ENCODE data around the gene CFAP20DC.

Gene CFAP20DC

DNA sequence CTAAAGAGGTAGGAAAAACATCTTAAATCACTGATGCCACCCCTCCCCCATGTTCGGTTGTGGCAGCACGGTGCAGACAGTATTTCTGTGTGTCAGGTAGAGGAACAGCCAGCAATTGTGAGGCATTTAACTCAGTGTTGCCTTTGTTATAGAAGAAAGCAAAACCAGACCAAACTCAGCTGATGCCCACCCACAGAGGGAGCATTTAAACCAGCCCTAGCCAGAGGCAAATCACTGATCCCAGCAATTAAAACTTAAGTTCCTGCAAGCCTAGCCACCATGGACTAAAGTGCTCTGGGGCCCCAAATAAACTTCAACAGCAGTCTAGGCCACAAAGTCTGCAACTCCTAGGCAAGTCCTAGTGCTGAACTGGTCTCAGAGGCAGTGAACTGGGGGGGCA, 94.5 kb downstream of the CFAP20DC start:
- no peak overlapping the region for H3K9ac ChIP-seq (ENCODE audit: low read depth, low read length, poor library complexity)
- no peak overlapping the region for H2BK5ac ChIP-seq (ENCODE audit: low read length)
- H3K4me1 ChIP-seq (ENCODE audit: control insufficient read depth in 2 of 2, insufficient read depth in 1 of 2, low read depth in 1 of 2, low read length in 2 of 2), result peaks cover 4 to 6% of the 10 kb centered on the region in 2 donors
- no peak overlapping the region for H3K23ac ChIP-seq (ENCODE audit: low read depth, low read length, poor library complexity)
- no peak overlapping the region for H3K4me3 ChIP-seq (ENCODE audit: low read length in 2 of 2)
- H3K14ac ChIP-seq (ENCODE audit: low read length), result no peak overlapping the region
- H3K36me3 ChIP-seq (replicated peaks in 1 of 2; ENCODE audit: control insufficient read depth in 2 of 2, insufficient read depth in 2 of 2, low read length in 2 of 2), result no peaks in the 10 kb centered on the region
- peak overlapping the region; percentile 5 for H2AFZ ChIP-seq (ENCODE audit: low read length)
- no peak overlapping the region for H3K4me2 ChIP-seq (ENCODE audit: insufficient read depth, low read length, poor library complexity, severe bottlenecking)
- no peak overlapping the region for H2AK5ac ChIP-seq (ENCODE audit: low read depth, low read length)
- no peak overlapping the region for H3K27ac ChIP-seq (replicated peaks; ENCODE audit: low read length)
- H2BK120ac ChIP-seq (ENCODE audit: low read depth, low read length), result no peak overlapping the region
- no peaks in the 10 kb centered on the region for H3K27me3 ChIP-seq (ENCODE audit: control insufficient read depth in 3 of 3, insufficient read depth in 3 of 3, low read depth in 1 of 3, low read length in 3 of 3)
- H4K91ac ChIP-seq (ENCODE audit: low read depth, low read length, poor library complexity), result no peak overlapping the region
- H3K79me1 ChIP-seq (ENCODE audit: low read depth, low read length), result no peaks in the 10 kb centered on the region
- no CpG with 5 or more reads among the region's 2 CpGs for whole genome bisulfite sequencing, 2 donors (ENCODE audit: extremely low coverage in 2 of 2, insufficient read length in 2 of 2, insufficient replicate concordance in 1 of 2)
- no peak for DNase-seq (ENCODE audit: low spot score)
- H3K4ac ChIP-seq (ENCODE audit: low read length), result no peak overlapping the region
- H3K9me3 ChIP-seq (replicated peaks in 1 of 2; ENCODE audit: control insufficient read depth in 2 of 2, insufficient read depth in 1 of 2, low read depth in 1 of 2, low read length in 2 of 2), result no peaks in the 10 kb centered on the region
- H2BK15ac ChIP-seq (ENCODE audit: low read length), result no peak overlapping the region
- no peak overlapping the region for H4K8ac ChIP-seq (ENCODE audit: low read depth, low read length)
- H3K18ac ChIP-seq (ENCODE audit: low read length), result peak overlapping the region; percentile 31
- H2BK12ac ChIP-seq (ENCODE audit: low read length), result no peak overlapping the region

DNA sequence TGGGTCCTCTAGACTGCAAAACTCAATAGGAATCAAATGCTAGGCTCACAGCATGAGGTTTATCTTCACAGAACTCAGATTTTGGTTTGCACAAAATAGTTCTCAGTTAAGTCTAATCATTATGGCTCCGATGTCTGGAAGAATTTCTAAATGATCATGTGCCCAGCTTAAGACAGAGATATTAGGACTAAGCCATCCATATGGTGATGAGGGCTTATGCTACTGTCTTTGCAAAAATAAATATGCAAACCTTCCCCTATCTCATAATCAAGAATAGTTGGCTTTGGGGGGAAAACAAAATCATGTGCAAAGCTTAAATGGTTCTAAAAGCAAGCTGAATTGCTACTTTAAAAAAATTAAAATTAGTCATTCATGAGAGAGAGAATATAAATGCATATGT, 96.5 kb downstream of the CFAP20DC start:
- Histone ChIP-seq H3K9ac (ENCODE audit: low read depth, low read length, poor library complexity) (no peak overlapping the region), H4K91ac (ENCODE audit: low read depth, low read length, poor library complexity) (no peak overlapping the region), H2BK120ac (ENCODE audit: low read depth, low read length) (no peak overlapping the region), H3K36me3 (replicated peaks in 1 of 2; ENCODE audit: control insufficient read depth in 2 of 2, insufficient read depth in 2 of 2, low read length in 2 of 2) (no peaks in the 10 kb centered on the region), H3K14ac (ENCODE audit: low read length) (no peak overlapping the region), H3K9me3 (replicated peaks in 1 of 2; ENCODE audit: control insufficient read depth in 2 of 2, insufficient read depth in 1 of 2, low read depth in 1 of 2, low read length in 2 of 2) (no peaks in the 10 kb centered on the region), H4K8ac (ENCODE audit: low read depth, low read length) (no peak overlapping the region), H3K4ac (ENCODE audit: low read length) (no peak overlapping the region), H2AFZ (ENCODE audit: low read length) (no peak overlapping the region), H2BK15ac (ENCODE audit: low read length) (no peak overlapping the region), H3K4me2 (ENCODE audit: insufficient read depth, low read length, poor library complexity, severe bottlenecking) (no peak overlapping the region), H3K27ac (replicated peaks; ENCODE audit: low read length) (no peak overlapping the region), H2BK5ac (ENCODE audit: low read length) (no peak overlapping the region), H2AK5ac (ENCODE audit: low read depth, low read length) (no peak overlapping the region), H3K23ac (ENCODE audit: low read depth, low read length, poor library complexity) (no peak overlapping the region), H3K4me3 (ENCODE audit: low read length in 2 of 2) (no peak overlapping the region), H3K79me1 (ENCODE audit: low read depth, low read length) (no peaks in the 10 kb centered on the region), H3K18ac (ENCODE audit: low read length) (no peak overlapping the region), H3K4me1 (ENCODE audit: control insufficient read depth in 2 of 2, insufficient read depth in 1 of 2, low read depth in 1 of 2, low read length in 2 of 2) (peaks cover 4 to 6% of the 10 kb centered on the region in 2 donors), H2BK12ac (ENCODE audit: low read length) (no peak overlapping the region), H3K27me3 (ENCODE audit: control insufficient read depth in 3 of 3, insufficient read depth in 3 of 3, low read depth in 1 of 3, low read length in 3 of 3) (no peaks in the 10 kb centered on the region)
- DNase-seq (ENCODE audit: low spot score), result no peak
- no CpG with 5 or more reads among the region's 1 CpG for WGBS, 2 donors (ENCODE audit: extremely low coverage in 2 of 2, insufficient read length in 2 of 2, insufficient replicate concordance in 1 of 2)

DNA sequence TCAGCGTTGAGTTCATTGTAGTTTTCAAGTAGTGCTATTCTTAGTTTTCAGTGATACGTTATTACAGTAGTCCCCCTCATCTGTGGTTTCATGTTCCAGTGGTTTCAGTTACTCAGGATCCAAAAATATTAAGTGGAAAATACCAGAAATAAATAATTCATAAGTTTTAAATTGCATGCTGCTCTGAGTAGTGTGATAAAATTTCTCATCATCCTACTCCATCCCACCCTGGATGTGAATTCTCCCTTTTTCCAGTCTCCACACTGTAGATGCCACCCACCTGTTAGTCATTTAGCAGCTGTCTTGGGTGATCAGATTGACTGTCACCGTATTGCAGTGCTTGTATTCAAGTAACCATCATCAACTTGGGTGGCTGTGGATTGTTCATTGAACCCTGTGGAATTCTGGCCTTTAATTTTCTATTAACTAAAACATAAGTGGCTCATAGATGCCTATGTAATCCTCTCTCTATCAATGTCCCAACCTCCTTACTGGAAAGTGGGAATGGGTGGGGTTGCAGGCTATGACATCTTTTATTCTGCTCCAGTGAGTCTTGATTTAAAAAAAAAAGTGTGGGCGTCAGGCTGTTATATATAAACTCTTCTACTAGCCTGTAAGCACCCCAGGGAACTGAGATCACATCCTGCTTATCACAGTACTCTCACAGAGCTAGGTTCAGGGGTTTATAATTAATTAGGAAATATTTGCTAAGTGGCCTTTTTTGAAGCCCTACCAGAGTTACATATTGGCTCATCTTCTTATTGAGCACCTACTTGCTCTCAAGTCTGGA, 97.5 kb downstream of the CFAP20DC start:
- no CpG with 5 or more reads among the region's 4 CpGs for WGBS, 2 donors (ENCODE audit: extremely low coverage in 2 of 2, insufficient read length in 2 of 2, insufficient replicate concordance in 1 of 2)
- Histone ChIP-seq H2BK15ac (ENCODE audit: low read length) (no peak overlapping the region), H3K27me3 (ENCODE audit: control insufficient read depth in 3 of 3, insufficient read depth in 3 of 3, low read depth in 1 of 3, low read length in 3 of 3) (no peaks in the 10 kb centered on the region), H3K14ac (ENCODE audit: low read length) (no peak overlapping the region), H3K36me3 (replicated peaks in 1 of 2; ENCODE audit: control insufficient read depth in 2 of 2, insufficient read depth in 2 of 2, low read length in 2 of 2) (no peaks in the 10 kb centered on the region), H4K91ac (ENCODE audit: low read depth, low read length, poor library complexity) (no peak overlapping the region), H2BK120ac (ENCODE audit: low read depth, low read length) (no peak overlapping the region), H3K18ac (ENCODE audit: low read length) (no peak overlapping the region), H2BK12ac (ENCODE audit: low read length) (no peak overlapping the region), H2AFZ (ENCODE audit: low read length) (no peak overlapping the region), H3K23ac (ENCODE audit: low read depth, low read length, poor library complexity) (no peak overlapping the region), H3K27ac (replicated peaks; ENCODE audit: low read length) (no peak overlapping the region), H3K4ac (ENCODE audit: low read length) (no peak overlapping the region), H3K4me3 (ENCODE audit: low read length in 2 of 2) (no peak overlapping the region), H3K9ac (ENCODE audit: low read depth, low read length, poor library complexity) (no peak overlapping the region), H3K9me3 (replicated peaks in 1 of 2; ENCODE audit: control insufficient read depth in 2 of 2, insufficient read depth in 1 of 2, low read depth in 1 of 2, low read length in 2 of 2) (no peaks in the 10 kb centered on the region), H3K4me1 (ENCODE audit: control insufficient read depth in 2 of 2, insufficient read depth in 1 of 2, low read depth in 1 of 2, low read length in 2 of 2) (peaks cover 4 to 6% of the 10 kb centered on the region in 2 donors), H2BK5ac (ENCODE audit: low read length) (no peak overlapping the region), H4K8ac (ENCODE audit: low read depth, low read length) (no peak overlapping the region), H3K79me1 (ENCODE audit: low read depth, low read length) (no peaks in the 10 kb centered on the region), H2AK5ac (ENCODE audit: low read depth, low read length) (no peak overlapping the region), H3K4me2 (ENCODE audit: insufficient read depth, low read length, poor library complexity, severe bottlenecking) (no peak overlapping the region)
- no peak for DNase-seq (ENCODE audit: low spot score)

DNA sequence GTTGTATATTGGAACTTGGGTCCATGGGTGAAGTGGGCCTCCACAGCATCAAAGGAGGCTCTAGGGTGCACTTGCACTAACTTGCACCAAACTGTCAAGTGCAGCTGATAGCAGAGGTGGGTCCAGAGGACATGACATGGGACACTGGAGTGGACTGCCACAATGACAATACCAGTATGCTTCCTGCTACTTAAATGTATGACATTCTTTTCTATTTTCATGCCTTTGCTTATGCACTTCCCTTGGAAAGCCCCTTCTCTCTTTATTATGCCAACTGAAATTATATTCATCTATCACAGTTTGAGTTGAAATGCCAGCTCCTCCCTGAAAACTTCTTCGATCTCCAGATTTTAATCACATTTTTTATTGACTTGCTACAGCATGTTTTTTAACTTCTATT, 101.8 kb downstream of the CFAP20DC start:
- no peak overlapping the region for H3K4ac ChIP-seq (ENCODE audit: low read length)
- no peak overlapping the region for H2BK120ac ChIP-seq (ENCODE audit: low read depth, low read length)
- no peak overlapping the region for H3K4me3 ChIP-seq (ENCODE audit: low read length in 2 of 2)
- no CpG with 5 or more reads among the region's 1 CpG for WGBS, 2 donors (ENCODE audit: extremely low coverage in 2 of 2, insufficient read length in 2 of 2, insufficient replicate concordance in 1 of 2)
- no peak overlapping the region for H4K91ac ChIP-seq (ENCODE audit: low read depth, low read length, poor library complexity)
- no peak overlapping the region for H2BK5ac ChIP-seq (ENCODE audit: low read length)
- H2BK15ac ChIP-seq (ENCODE audit: low read length), result no peak overlapping the region
- H3K9ac ChIP-seq (ENCODE audit: low read depth, low read length, poor library complexity), result no peak overlapping the region
- H2BK12ac ChIP-seq (ENCODE audit: low read length), result no peak overlapping the region
- no peaks in the 10 kb centered on the region for H3K27me3 ChIP-seq (ENCODE audit: control insufficient read depth in 3 of 3, insufficient read depth in 3 of 3, low read depth in 1 of 3, low read length in 3 of 3)
- no peak overlapping the region for H4K8ac ChIP-seq (ENCODE audit: low read depth, low read length)
- H3K4me2 ChIP-seq (ENCODE audit: insufficient read depth, low read length, poor library complexity, severe bottlenecking), result no peak overlapping the region
- DNase-seq (ENCODE audit: low spot score), result no peak
- no peak overlapping the region for H3K23ac ChIP-seq (ENCODE audit: low read depth, low read length, poor library complexity)
- no peak overlapping the region for H3K27ac ChIP-seq (replicated peaks; ENCODE audit: low read length)
- no peaks in the 10 kb centered on the region for H3K36me3 ChIP-seq (replicated peaks in 1 of 2; ENCODE audit: control insufficient read depth in 2 of 2, insufficient read depth in 2 of 2, low read length in 2 of 2)
- H3K18ac ChIP-seq (ENCODE audit: low read length), result no peak overlapping the region
- H2AFZ ChIP-seq (ENCODE audit: low read length), result no peak overlapping the region
- no peaks in the 10 kb centered on the region for H3K4me1 ChIP-seq (ENCODE audit: control insufficient read depth in 2 of 2, insufficient read depth in 1 of 2, low read depth in 1 of 2, low read length in 2 of 2)
- H3K9me3 ChIP-seq (replicated peaks in 1 of 2; ENCODE audit: control insufficient read depth in 2 of 2, insufficient read depth in 1 of 2, low read depth in 1 of 2, low read length in 2 of 2), result no peaks in the 10 kb centered on the region
- H3K14ac ChIP-seq (ENCODE audit: low read length), result no peak overlapping the region
- no peaks in the 10 kb centered on the region for H3K79me1 ChIP-seq (ENCODE audit: low read depth, low read length)
- no peak overlapping the region for H2AK5ac ChIP-seq (ENCODE audit: low read depth, low read length)

All from neuronal stem cell (in vitro differentiated cells).